Stomach smooth muscle (tissue), 2 donors: ENCODE results near the gene NUBPL.
"Not testable (repeated sequence)": the region's sequence is repeated elsewhere in the genome, so short reads cannot be mapped to it uniquely, and the experiment has no call there.

Experiments used
- H3K27ac ChIP-seq: one replicate; pipeline ENCODE4 v1.7.0; 2013; ENCODE audit warnings: mild to moderate bottlenecking, low read length, inconsistent platforms
- H3K27me3 ChIP-seq, 2 donors: one replicate each; pipeline ENCODE4 v1.7.0; 2013; ENCODE audit warnings: low read length in 2 of 2; ENCODE audit not compliant: insufficient read depth in 2 of 2, control insufficient read depth in 1 of 2
- H3K36me3 ChIP-seq, 2 donors: one replicate each; pipeline ENCODE4 v1.7.0; 2013; ENCODE audit warnings: low read length in 2 of 2; ENCODE audit not compliant: control insufficient read depth in 2 of 2, insufficient read depth in 2 of 2
- H3K4me1 ChIP-seq: one replicate; pipeline ENCODE4 v1.7.0; 2013; ENCODE audit warnings: low read length; ENCODE audit not compliant: control insufficient read depth, insufficient read depth
- H3K4me3 ChIP-seq, 2 donors: one replicate each; pipeline ENCODE4 v1.7.0; 2013; ENCODE audit warnings: low read length in 2 of 2
- H3K9ac ChIP-seq, 2 donors: one replicate each; pipeline ENCODE4 v1.7.0; 2013; ENCODE audit warnings: low read length in 2 of 2, mild to moderate bottlenecking in 1 of 2
- H3K9me3 ChIP-seq, 2 donors: one replicate each; pipeline ENCODE4 v1.7.0; 2013; ENCODE audit warnings: low read length in 2 of 2; ENCODE audit not compliant: control insufficient read depth in 2 of 2
- donor health status: healthy.
- donor health status: Pancreatic carcinoma.

NUBPL gene

GRCh38 chr14:31797946-31798345 is 236.7 kb downstream of the NUBPL start:
- not testable (repeated sequence) for H3K4me3 ChIP-seq, H3K9ac ChIP-seq, H3K4me1 ChIP-seq, H3K27ac ChIP-seq, H3K27me3 ChIP-seq, H3K36me3 ChIP-seq, H3K9me3 ChIP-seq

- Histone ChIP-seq H3K9me3 (no peaks in the 10 kb centered on the region), H3K4me3 (no peak overlapping the region), H3K9ac (no peak overlapping the region), H3K27me3 (no peaks in the 10 kb centered on the region), H3K36me3 (no peaks in the 10 kb centered on the region), H3K4me1 (no peaks in the 10 kb centered on the region), H3K27ac (no peak overlapping the region)
Observed at GRCh38 chr14:31802838-31803237, 241.6 kb downstream of the NUBPL start.

- no peaks in the 10 kb centered on the region for H3K36me3 ChIP-seq
- H3K9ac ChIP-seq = no peak overlapping the region
- H3K4me1 ChIP-seq = no peaks in the 10 kb centered on the region
- no peak overlapping the region for H3K27ac ChIP-seq
- H3K4me3 ChIP-seq = no peak overlapping the region
- H3K9me3 ChIP-seq = no peaks in the 10 kb centered on the region
- no peaks in the 10 kb centered on the region for H3K27me3 ChIP-seq
Observed at GRCh38 chr14:31806249-31806648, 245.0 kb downstream of the NUBPL start.

- not testable (repeated sequence) for H3K27ac ChIP-seq, H3K9me3 ChIP-seq, H3K27me3 ChIP-seq, H3K4me1 ChIP-seq, H3K9ac ChIP-seq, H3K36me3 ChIP-seq, H3K4me3 ChIP-seq
Observed at GRCh38 chr14:31811693-31812628, 250.8 kb downstream of the NUBPL start.

GRCh38 chr14:31813724-31814490 is 252.7 kb downstream of the NUBPL start:
- not testable (repeated sequence) for H3K36me3 ChIP-seq, H3K4me3 ChIP-seq

GRCh38 chr14:31819281-31819680 is 258.1 kb downstream of the NUBPL start:
- H3K9me3 ChIP-seq = no peaks in the 10 kb centered on the region
- no peak overlapping the region for H3K4me3 ChIP-seq
- H3K27me3 ChIP-seq = no peaks in the 10 kb centered on the region

More at GRCh38 chr14:31813724-31814490, 252.7 kb downstream of the NUBPL start:
- H3K4me1 ChIP-seq, H3K27ac ChIP-seq, H3K9me3 ChIP-seq, H3K9ac ChIP-seq, H3K27me3 ChIP-seq: not testable (repeated sequence)

GRCh38 chr14:31825459-31825858 is 264.3 kb downstream of the NUBPL start:
- Histone ChIP-seq H3K9ac (no peak overlapping the region), H3K36me3 (no peaks in the 10 kb centered on the region), H3K4me1 (no peaks in the 10 kb centered on the region), H3K27ac (no peak overlapping the region), H3K27me3 (no peaks in the 10 kb centered on the region), H3K9me3 (no peaks in the 10 kb centered on the region), H3K4me3 (no peak overlapping the region)

More at GRCh38 chr14:31819281-31819680, 258.1 kb downstream of the NUBPL start:
- no peak overlapping the region for H3K27ac ChIP-seq
- no peaks in the 10 kb centered on the region for H3K4me1 ChIP-seq
- H3K36me3 ChIP-seq = no peaks in the 10 kb centered on the region
- no peak overlapping the region for H3K9ac ChIP-seq

- Histone ChIP-seq H3K27ac (no peak overlapping the region), H3K4me1 (no peaks in the 10 kb centered on the region), H3K27me3 (no peaks in the 10 kb centered on the region), H3K36me3 (no peaks in the 10 kb centered on the region), H3K9me3 (no peaks in the 10 kb centered on the region), H3K4me3 (no peak overlapping the region), H3K9ac (no peak overlapping the region)
Observed at GRCh38 chr14:31827325-31827724, 266.1 kb downstream of the NUBPL start.

- H3K9me3 ChIP-seq = no peaks in the 10 kb centered on the region
- H3K36me3 ChIP-seq = no peaks in the 10 kb centered on the region
- H3K4me1 ChIP-seq = no peaks in the 10 kb centered on the region
- no peak overlapping the region for H3K9ac ChIP-seq
- no peaks in the 10 kb centered on the region for H3K27me3 ChIP-seq
- H3K27ac ChIP-seq = no peak overlapping the region
- H3K4me3 ChIP-seq = no peak overlapping the region
Observed at GRCh38 chr14:31828946-31829868, 268.0 kb downstream of the NUBPL start.

- Histone ChIP-seq H3K4me1 (no peaks in the 10 kb centered on the region), H3K27me3 (no peaks in the 10 kb centered on the region), H3K9ac (no peak overlapping the region), H3K36me3 (no peaks in the 10 kb centered on the region), H3K9me3 (no peaks in the 10 kb centered on the region), H3K4me3 (no peak overlapping the region), H3K27ac (no peak overlapping the region)
Observed at GRCh38 chr14:31834616-31835015, 273.4 kb downstream of the NUBPL start.
